A549 treated with CORT108297 at 1 μM for 4 hours (cell line): Measurements from ENCODE around the gene CDKN2A. TPM values are rescaled to one million over a fixed set of nuclear protein-coding genes. Genes with fewer than 3 reads are reported as not detected.

Experiments
- total RNA-seq: library from RNA; stranded (reverse); fragments of 200-300 nt; extraction: Qiagen RNA extraction; gene quantifications from 5 replicates; pipeline ENCODE4 v1.2.3, GENCODE V29; 2022

The CDKN2A gene
- not detected in 5 replicates for total RNA-seq

DNA sequence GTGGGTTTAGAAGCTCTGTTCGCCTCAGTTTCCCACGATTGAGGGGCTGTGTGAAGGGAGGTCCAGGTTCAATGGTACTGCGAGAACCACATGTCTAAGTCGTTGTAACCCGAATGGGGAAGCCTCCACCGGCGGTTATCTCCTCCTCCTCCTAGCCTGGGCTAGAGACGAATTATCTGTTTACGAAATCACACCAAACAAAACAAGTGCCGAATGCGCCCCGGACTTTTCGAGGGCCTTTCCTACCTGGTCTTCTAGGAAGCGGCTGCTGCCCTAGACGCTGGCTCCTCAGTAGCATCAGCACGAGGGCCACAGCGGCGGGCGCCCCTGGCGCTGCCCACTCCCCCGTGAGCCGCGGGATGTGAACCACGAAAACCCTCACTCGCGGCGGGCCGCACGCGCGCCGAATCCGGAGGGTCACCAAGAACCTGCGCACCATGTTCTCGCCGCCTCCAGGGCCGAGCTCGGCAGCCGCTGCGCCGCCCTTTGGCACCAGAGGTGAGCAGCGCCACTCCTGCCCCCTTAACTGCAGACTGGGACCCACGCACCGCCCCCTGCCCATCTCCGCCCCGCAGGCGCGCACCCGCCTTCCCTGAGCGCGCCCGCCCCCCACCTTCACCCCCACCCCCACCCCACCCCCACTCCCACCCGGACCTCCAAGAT is at the start of gene CDKN2A:
TSS of gene CDKN2A (minus strand) at position 500 of the 663 bp plus-strand sequence.

DNA sequence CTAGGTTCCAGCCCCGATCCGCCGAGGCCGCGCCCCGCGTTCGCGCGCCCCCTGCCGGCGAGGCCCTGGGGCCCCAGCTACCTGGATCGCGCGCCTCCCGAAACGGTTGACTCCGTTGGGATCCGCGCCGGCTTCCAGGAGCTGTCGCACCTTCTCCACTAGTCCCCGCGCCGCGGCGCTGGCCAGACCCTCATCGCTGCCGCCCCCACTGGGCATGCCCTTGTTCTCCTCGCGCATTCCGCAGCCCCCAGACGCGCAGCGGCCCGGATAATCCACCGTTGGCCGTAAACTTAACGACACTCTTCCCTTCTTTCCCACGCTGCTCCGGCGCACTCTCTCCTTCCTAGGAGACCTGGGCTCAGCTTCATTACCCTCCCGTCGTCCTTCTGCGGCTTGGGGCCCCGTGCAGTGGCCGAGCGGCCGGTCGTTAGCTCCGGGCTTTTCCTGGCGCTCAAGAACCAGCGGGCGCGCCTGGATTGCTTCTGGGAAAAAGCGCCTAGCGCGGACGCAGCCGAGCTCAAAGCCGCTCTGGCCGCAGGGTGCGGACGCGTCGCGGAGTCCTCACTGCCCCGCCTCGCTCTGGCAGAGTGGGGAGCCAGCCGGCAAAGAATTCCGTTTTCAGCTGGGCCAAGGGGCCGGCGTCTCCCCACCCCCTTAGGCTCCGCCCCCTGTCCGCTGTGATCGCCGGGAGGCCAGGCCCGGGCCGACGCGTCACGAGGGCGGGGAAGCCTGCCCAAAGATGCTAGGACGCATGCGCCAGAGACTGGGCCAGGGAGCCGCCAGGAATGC is 14.7 kb upstream of the CDKN2A start, which contains the start of gene CDKN2B:
TSS of gene CDKN2B (minus strand) at position 589 of the 789 bp plus-strand sequence. CDS start at position 237, 352 bp downstream.

DNA sequence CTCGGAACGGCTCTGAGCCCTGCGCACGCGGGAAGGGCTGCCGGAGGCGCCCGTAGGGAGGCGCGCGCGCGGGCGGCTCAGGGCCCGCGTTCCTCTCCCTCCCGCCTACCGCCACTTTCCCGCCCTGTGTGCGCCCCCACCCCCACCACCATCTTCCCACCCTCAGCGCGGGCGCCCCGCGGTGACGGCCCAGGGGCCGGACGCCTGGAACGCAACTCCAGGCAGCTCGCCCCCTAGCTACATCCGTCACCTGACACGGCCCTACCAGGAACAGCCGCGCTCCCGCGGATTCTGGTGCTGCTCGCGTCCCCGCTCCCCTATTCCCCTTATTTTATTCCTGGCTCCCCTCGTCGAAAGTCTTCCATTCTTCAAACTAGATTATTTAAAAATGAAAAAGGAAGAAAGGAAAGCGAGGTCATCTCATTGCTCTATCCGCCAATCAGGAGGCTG is 389 bp upstream of the CDKN2A start, which contains the start of gene CDKN2B-AS1:
TSS of gene CDKN2B-AS1 (plus strand) at position 236 of the 450 bp plus-strand sequence.

Other genes with a start within 250 kb of the CDKN2A start
- 7.7 to 13.7 TPM (median 9.0 TPM) in 5 replicates for gene MTAP, start 191.8 kb downstream of the CDKN2A start, total RNA-seq
- gene CDKN2B-AS1, start 399 bp upstream of the CDKN2A start, total RNA-seq = not detected in 5 replicates
- gene CDKN2B, start 14.9 kb upstream of the CDKN2A start, total RNA-seq = not detected in 5 replicates